HCT116 (cell line): ENCODE data around the gene TRIM14.

Experiments used
- CBX3 ChIP-seq: IDR thresholded peaks from 2 replicates; pipeline ENCODE4 v1.6.1; 2012; ENCODE audit warnings: low read depth
- EGR1 ChIP-seq: IDR thresholded peaks from 2 replicates; pipeline ENCODE4 v1.6.1; 2012; ENCODE audit warnings: low read depth
- EZH2 ChIP-seq: fragments of 200-600 bp; sonication (generic); IDR thresholded peaks from 2 replicates; pipeline ENCODE4 v1.6.1; 2017; ENCODE audit warnings: antibody characterized with exemption, mixed run types
- POLR2A ChIP-seq: IDR thresholded peaks from 2 replicates; pipeline ENCODE4 v1.7.0; 2011; ENCODE audit warnings: borderline replicate concordance; ENCODE audit not compliant: insufficient read depth, insufficient read length; ENCODE audit errors: extremely low read depth
- POLR2AphosphoS5 ChIP-seq: IDR thresholded peaks from 2 replicates; pipeline ENCODE4 v1.6.1; 2011; ENCODE audit warnings: mild to moderate bottlenecking, low read depth, low read length, moderate library complexity
- SIN3A ChIP-seq: IDR thresholded peaks from 2 replicates; pipeline ENCODE4 v1.6.1; 2012; ENCODE audit warnings: low read depth
- YY1 ChIP-seq: IDR thresholded peaks from 2 replicates; pipeline ENCODE4 v1.6.1; 2011; ENCODE audit warnings: low read length, low read depth, moderate library complexity, mild to moderate bottlenecking; ENCODE audit not compliant: insufficient replicate concordance; ENCODE audit errors: extremely low read depth
- ZBTB33 ChIP-seq: IDR thresholded peaks from 2 replicates; pipeline ENCODE4 v1.6.1; 2011; ENCODE audit warnings: mild to moderate bottlenecking, low read length, moderate library complexity; ENCODE audit not compliant: insufficient replicate concordance; ENCODE audit errors: extremely low read depth
- ZNF274 ChIP-seq: fragments of 200-500 bp; sonication (Bioruptor generic); IDR thresholded peaks from 2 replicates; pipeline ENCODE4 v1.6.1; 2014; ENCODE audit warnings: mild to moderate bottlenecking, low read depth, low read length, inconsistent platforms
- TF ChIP-seq, protein P1 (sequence below), 3 experiments: fragments of 200-600 bp in 1 of 3; sonication (generic) in 1 of 3; IDR thresholded peaks in 2 of 3; conservative IDR thresholded peaks in 1 of 3; 2 replicates each; pipeline ENCODE4 v1.5.1; 2012 to 2017; ENCODE audit warnings: low read depth in 2 of 3, low read length in 2 of 3, antibody characterized with exemption in 1 of 3, borderline replicate concordance in 1 of 3, control low read depth in 1 of 3, mild to moderate bottlenecking in 1 of 3, mixed read lengths in 1 of 3, mixed run types in 1 of 3, moderate library complexity in 1 of 3; ENCODE audit not compliant: insufficient read depth in 1 of 3

- no peak for TF ChIP-seq POLR2A
- no peak for TF ChIP-seq ZNF274
- TF ChIP-seq SIN3A, result no peak
- TF ChIP-seq, protein P1, sequence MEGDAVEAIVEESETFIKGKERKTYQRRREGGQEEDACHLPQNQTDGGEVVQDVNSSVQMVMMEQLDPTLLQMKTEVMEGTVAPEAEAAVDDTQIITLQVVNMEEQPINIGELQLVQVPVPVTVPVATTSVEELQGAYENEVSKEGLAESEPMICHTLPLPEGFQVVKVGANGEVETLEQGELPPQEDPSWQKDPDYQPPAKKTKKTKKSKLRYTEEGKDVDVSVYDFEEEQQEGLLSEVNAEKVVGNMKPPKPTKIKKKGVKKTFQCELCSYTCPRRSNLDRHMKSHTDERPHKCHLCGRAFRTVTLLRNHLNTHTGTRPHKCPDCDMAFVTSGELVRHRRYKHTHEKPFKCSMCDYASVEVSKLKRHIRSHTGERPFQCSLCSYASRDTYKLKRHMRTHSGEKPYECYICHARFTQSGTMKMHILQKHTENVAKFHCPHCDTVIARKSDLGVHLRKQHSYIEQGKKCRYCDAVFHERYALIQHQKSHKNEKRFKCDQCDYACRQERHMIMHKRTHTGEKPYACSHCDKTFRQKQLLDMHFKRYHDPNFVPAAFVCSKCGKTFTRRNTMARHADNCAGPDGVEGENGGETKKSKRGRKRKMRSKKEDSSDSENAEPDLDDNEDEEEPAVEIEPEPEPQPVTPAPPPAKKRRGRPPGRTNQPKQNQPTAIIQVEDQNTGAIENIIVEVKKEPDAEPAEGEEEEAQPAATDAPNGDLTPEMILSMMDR (IDR thresholded peaks at IDR 0.05 in 2 of 3, conservative IDR thresholded peaks at IDR 0.05 in 1 of 3; ENCODE audit: borderline replicate concordance in 1 of 3, insufficient read depth in 1 of 3, low read depth in 2 of 3, low read length in 2 of 3), result no peak
- no peak for TF ChIP-seq POLR2AphosphoS5
- no peak for TF ChIP-seq CBX3
- TF ChIP-seq EGR1, result no peak
- no peak for TF ChIP-seq ZBTB33
- TF ChIP-seq EZH2, result no peak
- TF ChIP-seq YY1, result no peak
These were observed 39.2 kb upstream of the TRIM14 start for GRCh38 chr9:98158071-98158831.
